Measurements from ENCODE around the gene KCNMB4.

KCNMB4 gene

GRCh38 chr12:70354787-70355186 lies 11.3 kb upstream of the KCNMB4 start:
- Histone ChIP-seq H3K27me3 (ENCODE audit: control insufficient read depth, insufficient read depth, low read length) (no peaks in the 10 kb centered on the region), H3K27ac (ENCODE audit: low read depth, low read length) (no peak overlapping the region)

DNA sequence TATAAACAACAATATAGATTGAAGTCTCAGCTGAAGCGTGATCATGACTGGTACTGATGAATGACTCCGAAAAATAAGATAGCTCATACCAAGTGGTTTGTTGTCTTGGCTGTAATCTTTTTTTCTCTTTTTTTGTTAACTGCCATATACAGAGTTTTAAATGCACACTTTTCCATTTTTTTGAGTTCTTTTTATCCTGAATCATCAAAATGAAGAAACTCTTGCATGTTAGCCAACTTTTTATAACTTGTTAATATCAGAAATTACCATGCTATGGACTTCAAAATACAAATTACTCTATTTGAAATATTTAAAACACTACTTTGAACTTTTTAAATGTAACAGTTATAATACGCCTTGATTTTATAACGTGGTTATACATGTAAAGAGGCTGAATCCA lies 10.1 kb upstream of the KCNMB4 start:
- Histone ChIP-seq H3K9ac (ENCODE audit: low read length) (no peak overlapping the region), H3K36me3 (ENCODE audit: control insufficient read depth, insufficient read depth, low read length) (no peaks in the 10 kb centered on the region), H3K4me3 (ENCODE audit: low read length) (no peak overlapping the region), H3K27ac (ENCODE audit: low read depth, low read length) (no peak overlapping the region), H3K4me1 (ENCODE audit: control insufficient read depth, insufficient read depth, low read length) (no peaks in the 10 kb centered on the region), H3K27me3 (ENCODE audit: control insufficient read depth, insufficient read depth, low read length) (no peaks in the 10 kb centered on the region)

More at GRCh38 chr12:70354787-70355186, 11.3 kb upstream of the KCNMB4 start:
- Histone ChIP-seq H3K36me3 (ENCODE audit: control insufficient read depth, insufficient read depth, low read length) (no peaks in the 10 kb centered on the region), H3K4me3 (ENCODE audit: low read length) (no peak overlapping the region), H3K9ac (ENCODE audit: low read length) (no peak overlapping the region), H3K4me1 (ENCODE audit: control insufficient read depth, insufficient read depth, low read length) (no peaks in the 10 kb centered on the region)

- H3K4me1 ChIP-seq (ENCODE audit: control insufficient read depth, insufficient read depth, low read length), result no peaks in the 10 kb centered on the region
- no peak overlapping the region for H3K9ac ChIP-seq (ENCODE audit: low read length)
- H3K4me3 ChIP-seq (ENCODE audit: low read length), result no peak overlapping the region
- no peak overlapping the region for H3K27ac ChIP-seq (ENCODE audit: low read depth, low read length)
- H3K36me3 ChIP-seq (ENCODE audit: control insufficient read depth, insufficient read depth, low read length), result no peaks in the 10 kb centered on the region
- no peaks in the 10 kb centered on the region for H3K27me3 ChIP-seq (ENCODE audit: control insufficient read depth, insufficient read depth, low read length)
Observed at GRCh38 chr12:70359458-70360197, 6.5 kb upstream of the KCNMB4 start.

GRCh38 chr12:70360218-70360617 lies 5.9 kb upstream of the KCNMB4 start:
- no peak overlapping the region for H3K4me3 ChIP-seq (ENCODE audit: low read length)
- peaks cover under 1% of the 10 kb centered on the region for H3K27me3 ChIP-seq (ENCODE audit: control insufficient read depth, insufficient read depth, low read length)
- H3K27ac ChIP-seq (ENCODE audit: low read depth, low read length), result no peak overlapping the region
- no peak overlapping the region for H3K9ac ChIP-seq (ENCODE audit: low read length)
- H3K36me3 ChIP-seq (ENCODE audit: control insufficient read depth, insufficient read depth, low read length), result no peaks in the 10 kb centered on the region
- H3K4me1 ChIP-seq (ENCODE audit: control insufficient read depth, insufficient read depth, low read length), result no peaks in the 10 kb centered on the region

DNA sequence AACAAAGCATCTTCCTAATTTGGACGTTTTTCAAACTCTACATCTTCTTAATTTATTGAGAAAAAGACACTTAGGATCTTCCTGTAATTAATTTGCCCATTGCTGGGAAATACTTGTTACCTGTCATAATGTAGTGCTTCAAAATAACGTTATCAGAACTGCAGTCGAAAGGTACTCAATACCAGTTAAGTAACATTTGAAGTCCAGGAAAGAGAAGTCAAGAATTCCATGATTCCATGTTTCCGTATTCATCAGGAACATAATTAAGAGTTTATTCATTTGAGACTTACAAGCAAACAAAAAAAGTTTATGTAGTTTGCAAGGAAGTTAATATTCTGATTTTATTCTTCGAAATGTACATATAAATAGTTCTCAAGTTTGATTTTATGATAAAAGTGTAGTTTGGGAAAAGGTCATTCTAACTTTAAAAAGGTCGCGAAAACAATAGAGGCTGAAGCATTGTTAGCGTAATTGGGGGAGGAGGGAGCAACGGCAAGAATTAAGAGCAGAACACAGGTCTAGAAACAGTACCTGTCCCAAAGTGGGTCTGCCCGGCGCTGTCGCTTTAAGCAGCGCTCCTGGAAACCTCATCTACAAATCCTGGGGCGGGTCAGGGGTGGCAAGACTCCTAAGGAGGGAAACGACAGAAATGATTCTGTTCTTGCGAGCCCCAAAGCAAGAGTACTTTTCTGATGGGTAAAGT lies 1.2 kb upstream of the KCNMB4 start:
- Histone ChIP-seq H3K4me1 (ENCODE audit: control insufficient read depth, insufficient read depth, low read length) (no peaks in the 10 kb centered on the region), H3K36me3 (ENCODE audit: control insufficient read depth, insufficient read depth, low read length) (no peaks in the 10 kb centered on the region), H3K27ac (ENCODE audit: low read depth, low read length) (no peak overlapping the region), H3K27me3 (ENCODE audit: control insufficient read depth, insufficient read depth, low read length) (peaks cover 12% of the 10 kb centered on the region), H3K4me3 (ENCODE audit: low read length) (peak overlapping the region; percentile 75), H3K9ac (ENCODE audit: low read length) (no peak overlapping the region)

DNA sequence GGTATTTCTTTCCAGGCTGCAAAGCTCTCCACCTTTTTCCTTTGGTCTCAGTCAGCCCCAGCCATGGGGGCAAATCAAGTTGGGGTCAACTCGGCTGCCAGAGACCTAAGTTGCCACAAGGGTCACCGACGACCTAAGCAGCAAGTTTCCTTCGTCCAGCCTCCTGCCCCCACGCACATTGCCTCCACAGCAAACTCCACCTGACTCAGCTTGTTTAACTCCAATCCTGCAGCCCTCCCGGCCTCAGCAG lies 767 bp upstream of the KCNMB4 start:
- Histone ChIP-seq H3K4me3 (ENCODE audit: low read length) (peak overlapping the region; percentile 75), H3K27me3 (ENCODE audit: control insufficient read depth, insufficient read depth, low read length) (peaks cover 12% of the 10 kb centered on the region), H3K4me1 (ENCODE audit: control insufficient read depth, insufficient read depth, low read length) (no peaks in the 10 kb centered on the region), H3K27ac (ENCODE audit: low read depth, low read length) (no peak overlapping the region), H3K36me3 (ENCODE audit: control insufficient read depth, insufficient read depth, low read length) (no peaks in the 10 kb centered on the region), H3K9ac (ENCODE audit: low read length) (no peak overlapping the region)

- peak overlapping the region; percentile 22 for H3K27ac ChIP-seq (ENCODE audit: low read depth, low read length)
- H3K4me3 ChIP-seq (ENCODE audit: low read length), result peak overlapping the region; percentile 82
- no peak overlapping the region for H3K9ac ChIP-seq (ENCODE audit: low read length)
- H3K36me3 ChIP-seq (ENCODE audit: control insufficient read depth, insufficient read depth, low read length), result no peaks in the 10 kb centered on the region
- peaks cover 12% of the 10 kb centered on the region for H3K27me3 ChIP-seq (ENCODE audit: control insufficient read depth, insufficient read depth, low read length)
- H3K4me1 ChIP-seq (ENCODE audit: control insufficient read depth, insufficient read depth, low read length), result no peaks in the 10 kb centered on the region
Observed at GRCh38 chr12:70366581-70367257, 629 bp downstream of the KCNMB4 start.

- no peak overlapping the region for H3K9ac ChIP-seq (ENCODE audit: low read length)
- H3K27me3 ChIP-seq (ENCODE audit: control insufficient read depth, insufficient read depth, low read length), result peaks cover 12% of the 10 kb centered on the region
Observed at GRCh38 chr12:70367258-70368141, 1.4 kb downstream of the KCNMB4 start.

GRCh38 chr12:70372881-70373280 lies 6.8 kb downstream of the KCNMB4 start:
- Histone ChIP-seq H3K9ac (ENCODE audit: low read length) (no peak overlapping the region), H3K4me1 (ENCODE audit: control insufficient read depth, insufficient read depth, low read length) (no peaks in the 10 kb centered on the region), H3K27me3 (ENCODE audit: control insufficient read depth, insufficient read depth, low read length) (no peaks in the 10 kb centered on the region)

More at GRCh38 chr12:70367258-70368141, 1.4 kb downstream of the KCNMB4 start:
- peak overlapping the region; percentile 82 for H3K4me3 ChIP-seq (ENCODE audit: low read length)
- H3K36me3 ChIP-seq (ENCODE audit: control insufficient read depth, insufficient read depth, low read length), result no peaks in the 10 kb centered on the region
- H3K4me1 ChIP-seq (ENCODE audit: control insufficient read depth, insufficient read depth, low read length), result no peaks in the 10 kb centered on the region
- H3K27ac ChIP-seq (ENCODE audit: low read depth, low read length), result peak overlapping the region; percentile 22

DNA sequence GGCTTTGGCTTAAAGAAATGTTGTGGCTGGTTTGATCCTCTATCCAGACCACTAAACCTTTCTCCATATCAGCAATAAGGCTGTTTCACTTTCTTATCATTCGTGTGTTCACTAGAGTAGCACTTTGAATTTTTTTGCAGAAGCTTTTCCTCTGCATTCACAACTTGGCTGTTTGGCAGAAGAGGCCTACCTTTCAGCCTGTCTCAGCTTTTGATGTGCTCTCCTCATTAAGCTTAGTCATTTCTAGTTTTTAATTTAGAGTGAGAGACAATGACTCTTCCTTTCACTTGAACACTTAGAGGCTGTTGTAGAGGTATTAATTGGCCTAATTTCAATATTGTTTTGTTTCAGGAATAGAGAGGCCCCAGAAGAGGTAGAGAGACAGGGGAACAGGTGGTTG lies 13.8 kb downstream of the KCNMB4 start:
- Histone ChIP-seq H3K27ac (ENCODE audit: low read depth, low read length) (no peak overlapping the region), H3K36me3 (ENCODE audit: control insufficient read depth, insufficient read depth, low read length) (no peaks in the 10 kb centered on the region)

More at GRCh38 chr12:70372881-70373280, 6.8 kb downstream of the KCNMB4 start:
- Histone ChIP-seq H3K36me3 (ENCODE audit: control insufficient read depth, insufficient read depth, low read length) (no peaks in the 10 kb centered on the region), H3K4me3 (ENCODE audit: low read length) (no peak overlapping the region), H3K27ac (ENCODE audit: low read depth, low read length) (no peak overlapping the region)

DNA sequence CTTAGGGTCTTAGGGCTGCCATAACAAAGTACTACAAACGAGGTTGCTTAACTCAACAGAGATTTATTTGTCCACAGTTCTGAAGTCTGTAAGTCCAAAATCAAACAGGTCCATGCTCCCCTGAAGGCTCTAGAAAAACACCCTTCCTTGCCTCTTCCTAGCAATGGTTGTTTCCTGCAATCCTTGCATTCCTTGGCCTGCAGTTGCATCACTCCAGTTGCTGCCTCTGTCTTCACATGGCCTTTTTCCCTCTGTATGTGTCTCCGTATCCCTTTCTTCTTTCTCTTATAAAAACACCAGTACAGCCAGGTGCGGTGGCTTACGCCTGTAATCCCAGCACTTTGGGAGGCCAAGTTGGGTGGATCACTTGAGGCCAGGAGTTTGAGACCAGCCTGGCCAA lies 17.4 kb downstream of the KCNMB4 start:
- Histone ChIP-seq H3K4me3 (ENCODE audit: low read length) (no peak overlapping the region), H3K27ac (ENCODE audit: low read depth, low read length) (no peak overlapping the region), H3K36me3 (ENCODE audit: control insufficient read depth, insufficient read depth, low read length) (no peaks in the 10 kb centered on the region), H3K27me3 (ENCODE audit: control insufficient read depth, insufficient read depth, low read length) (no peaks in the 10 kb centered on the region), H3K4me1 (ENCODE audit: control insufficient read depth, insufficient read depth, low read length) (no peaks in the 10 kb centered on the region), H3K9ac (ENCODE audit: low read length) (no peak overlapping the region)

More for the DNA sequence above, 13.8 kb downstream of the KCNMB4 start:
- Histone ChIP-seq H3K4me3 (ENCODE audit: low read length) (no peak overlapping the region), H3K4me1 (ENCODE audit: control insufficient read depth, insufficient read depth, low read length) (no peaks in the 10 kb centered on the region), H3K9ac (ENCODE audit: low read length) (no peak overlapping the region), H3K27me3 (ENCODE audit: control insufficient read depth, insufficient read depth, low read length) (no peaks in the 10 kb centered on the region)

- Histone ChIP-seq H3K27me3 (ENCODE audit: control insufficient read depth, insufficient read depth, low read length) (no peaks in the 10 kb centered on the region), H3K36me3 (ENCODE audit: control insufficient read depth, insufficient read depth, low read length) (no peaks in the 10 kb centered on the region), H3K27ac (ENCODE audit: low read depth, low read length) (no peak overlapping the region), H3K4me3 (ENCODE audit: low read length) (no peak overlapping the region), H3K4me1 (ENCODE audit: control insufficient read depth, insufficient read depth, low read length) (no peaks in the 10 kb centered on the region), H3K9ac (ENCODE audit: low read length) (no peak overlapping the region)
Observed at GRCh38 chr12:70383886-70384285, 17.8 kb downstream of the KCNMB4 start.
